ENCODE measurements around the gene LDLRAD3.

GRCh38 chr11:36165621-36166397, 221.9 kb downstream of the LDLRAD3 start:
- TF ChIP-seq CTCF (IDR thresholded peaks at IDR 0.05 in 8 of 11, conservative IDR thresholded peaks at IDR 0.05 in 3 of 11) (no peak), POLR2A (IDR thresholded peaks at IDR 0.05) (no peak), POLR2AphosphoS5 (IDR thresholded peaks at IDR 0.05) (no peak)

All from spleen (tissue), 7 donors.